H1 (cell line): ENCODE data around the gene BRD4.

Experiments
- ATF2 ChIP-seq: IDR thresholded peaks from 2 replicates; pipeline ENCODE4 v1.6.1; 2012; ENCODE audit warnings: low read length, inconsistent platforms
- BRCA1 ChIP-seq: IDR thresholded peaks from 2 replicates; pipeline ENCODE4 v1.6.1; 2012; ENCODE audit warnings: low read depth, low read length, improper control_type of control experiment
- CEBPB ChIP-seq: IDR thresholded peaks from 2 replicates; pipeline ENCODE4 v1.6.1; 2012; ENCODE audit warnings: low read depth, low read length
- CTCF ChIP-seq, 3 experiments: IDR thresholded peaks; 1 replicate in 2 of 3; 2 replicates in 1 of 3; pipeline versions ENCODE4 v1.5.1 to v1.6.1; 2011; ENCODE audit warnings: low read length in 3 of 3, mild to moderate bottlenecking in 3 of 3, inconsistent platforms in 2 of 3, low read depth in 1 of 3, moderate library complexity in 1 of 3; ENCODE audit not compliant: insufficient read depth in 1 of 3; ENCODE audit errors: control extremely low read depth in 1 of 3
- EP300 ChIP-seq, 2 experiments: IDR thresholded peaks; 1 replicate in 1 of 2; 2 replicates in 1 of 2; pipeline ENCODE4 v1.6.1; 2011 to 2012; ENCODE audit warnings: low read depth in 2 of 2, low read length in 2 of 2, mild to moderate bottlenecking in 2 of 2, borderline replicate concordance in 1 of 2, inconsistent platforms in 1 of 2, moderate library complexity in 1 of 2
- EZH2 ChIP-seq: fragments of 200-600 bp; sonication (generic); IDR thresholded peaks from 2 replicates; pipeline ENCODE4 v1.7.1; 2012; ENCODE audit warnings: low read depth, mild to moderate bottlenecking, moderate library complexity, low read length, inconsistent platforms; ENCODE audit not compliant: severe bottlenecking
- POLR2A ChIP-seq, 2 experiments: IDR thresholded peaks; 1 replicate in 1 of 2; 2 replicates in 1 of 2; pipeline ENCODE4 v1.6.1; 2011; ENCODE audit warnings: low read depth in 2 of 2, low read length in 2 of 2, mild to moderate bottlenecking in 2 of 2; ENCODE audit errors: control extremely low read depth in 1 of 2
- RAD21 ChIP-seq, 2 experiments: IDR thresholded peaks in 1 of 2; conservative IDR thresholded peaks in 1 of 2; 2 replicates each; pipeline ENCODE4 v1.6.1; 2011; ENCODE audit warnings: low read depth in 2 of 2, low read length in 2 of 2, improper control_type of control experiment in 1 of 2, inconsistent platforms in 1 of 2, mild to moderate bottlenecking in 1 of 2, moderate library complexity in 1 of 2
- SP1 ChIP-seq: IDR thresholded peaks from 2 replicates; pipeline ENCODE4 v1.6.1; 2011; ENCODE audit warnings: low read depth, low read length
- TEAD4 ChIP-seq: IDR thresholded peaks from 2 replicates; pipeline ENCODE4 v1.6.1; 2012; ENCODE audit warnings: low read depth, low read length, inconsistent platforms, mixed read lengths

GRCh38 chr19:15372891-15373301 lies 40.6 kb upstream of the BRD4 start:
- TF ChIP-seq CTCF (IDR thresholded peaks at IDR 0.05; ENCODE audit: control extremely low read depth in 1 of 3, insufficient read depth in 1 of 3, low read depth in 1 of 3, low read length in 3 of 3) (no peak), ATF2 (no peak), POLR2A (IDR thresholded peaks at IDR 0.05; ENCODE audit: control extremely low read depth in 1 of 2, low read depth in 2 of 2, low read length in 2 of 2) (no peak), CEBPB (no peak), TEAD4 (no peak), RAD21 (IDR thresholded peaks at IDR 0.05 in 1 of 2, conservative IDR thresholded peaks at IDR 0.05 in 1 of 2; ENCODE audit: low read depth in 2 of 2, low read length in 2 of 2) (no peak), BRCA1 (no peak), EP300 (IDR thresholded peaks at IDR 0.05; ENCODE audit: borderline replicate concordance in 1 of 2, low read depth in 2 of 2, low read length in 2 of 2) (no peak), EZH2 (no peak), SP1 (no peak)
